Upper lobe of left lung (tissue), 4 donors: ENCODE data around the gene RAPGEF1.
A peak's percentile ranks its signal among the peaks of the same experiment; 100 is the strongest.

Experiments used
- EP300 ChIP-seq, 4 donors: sonication (generic); formaldehyde crosslinking; IDR thresholded peaks; one replicate each; pipeline ENCODE4 v1.5.1; 2017; ENCODE audit warnings: antibody characterized with exemption in 4 of 4, control low read depth in 2 of 4
- POLR2A ChIP-seq, 4 donors: fragments of 450-650 bp; IDR thresholded peaks; one replicate each; pipeline ENCODE4 v1.5.1; 2016 to 2017; ENCODE audit warnings: antibody characterized with exemption in 4 of 4, mild to moderate bottlenecking in 2 of 4
- POLR2AphosphoS5 ChIP-seq, 2 donors: sonication (generic); formaldehyde crosslinking; IDR thresholded peaks; one replicate each; pipeline ENCODE4 v1.5.1; 2017; ENCODE audit warnings: antibody characterized with exemption in 2 of 2
- TF ChIP-seq, protein P1 (sequence below), 6 experiments: fragments of 450-650 bp in 4 of 6; fragments of 200-600 bp in 2 of 6; sonication (generic) in 2 of 6; IDR thresholded peaks; one replicate each; pipeline ENCODE4 v1.5.1; 2016 to 2019; ENCODE audit warnings: antibody characterized with exemption in 6 of 6

DNA sequence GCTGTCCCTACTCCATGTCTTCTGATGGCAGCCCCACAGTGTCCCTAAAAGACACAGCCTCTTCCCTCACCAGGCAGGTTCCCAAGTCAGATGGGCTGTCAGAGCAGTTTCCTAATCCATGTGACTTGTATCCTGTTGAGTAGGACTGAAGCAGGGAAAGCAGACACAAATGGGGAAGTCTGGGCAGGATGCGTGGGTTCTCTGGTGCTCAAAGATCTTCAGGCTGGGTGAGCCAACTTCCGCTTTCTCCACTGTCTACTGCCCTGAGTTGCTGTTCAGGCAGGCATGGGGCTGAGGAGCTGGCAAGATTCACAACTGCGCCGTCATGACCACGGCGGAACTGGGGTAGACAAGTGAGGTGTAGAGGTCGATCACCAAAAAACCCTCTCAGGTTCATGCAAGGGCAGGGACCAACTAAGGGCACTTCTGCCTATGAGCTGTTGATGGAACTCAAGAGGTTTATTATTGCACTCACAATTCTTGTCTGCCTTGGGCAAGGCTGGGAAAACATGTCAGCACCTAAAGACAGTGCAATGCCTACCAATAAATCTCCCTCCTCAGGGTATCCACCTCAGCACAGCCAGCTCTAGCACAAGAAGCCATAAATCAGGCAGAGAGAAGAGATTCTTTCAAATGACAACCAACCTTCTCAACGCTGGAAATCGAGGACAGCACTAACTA, 83.4 kb downstream of the RAPGEF1 start:
- TF ChIP-seq POLR2A (IDR thresholded peaks at IDR 0.05) (peak in 1 of 4 donors; percentile 72), POLR2AphosphoS5 (IDR thresholded peaks at IDR 0.05) (peak; percentile 82 to 88), EP300 (IDR thresholded peaks at IDR 0.05) (peak in 2 of 4 donors; percentile 76 to 79)
- TF ChIP-seq, protein P1, sequence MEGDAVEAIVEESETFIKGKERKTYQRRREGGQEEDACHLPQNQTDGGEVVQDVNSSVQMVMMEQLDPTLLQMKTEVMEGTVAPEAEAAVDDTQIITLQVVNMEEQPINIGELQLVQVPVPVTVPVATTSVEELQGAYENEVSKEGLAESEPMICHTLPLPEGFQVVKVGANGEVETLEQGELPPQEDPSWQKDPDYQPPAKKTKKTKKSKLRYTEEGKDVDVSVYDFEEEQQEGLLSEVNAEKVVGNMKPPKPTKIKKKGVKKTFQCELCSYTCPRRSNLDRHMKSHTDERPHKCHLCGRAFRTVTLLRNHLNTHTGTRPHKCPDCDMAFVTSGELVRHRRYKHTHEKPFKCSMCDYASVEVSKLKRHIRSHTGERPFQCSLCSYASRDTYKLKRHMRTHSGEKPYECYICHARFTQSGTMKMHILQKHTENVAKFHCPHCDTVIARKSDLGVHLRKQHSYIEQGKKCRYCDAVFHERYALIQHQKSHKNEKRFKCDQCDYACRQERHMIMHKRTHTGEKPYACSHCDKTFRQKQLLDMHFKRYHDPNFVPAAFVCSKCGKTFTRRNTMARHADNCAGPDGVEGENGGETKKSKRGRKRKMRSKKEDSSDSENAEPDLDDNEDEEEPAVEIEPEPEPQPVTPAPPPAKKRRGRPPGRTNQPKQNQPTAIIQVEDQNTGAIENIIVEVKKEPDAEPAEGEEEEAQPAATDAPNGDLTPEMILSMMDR (IDR thresholded peaks at IDR 0.05): no peak
